PC-3 (cell line): ENCODE data around the gene FMNL2.

Experiments used
- EZH2 ChIP-seq: fragments of 300-600 bp; sonication (generic); IDR thresholded peaks from one replicate; pipeline ENCODE4 v1.6.1; 2017; ENCODE audit warnings: antibody characterized with exemption, mild to moderate bottlenecking, low read length; ENCODE audit not compliant: unreplicated experiment
- EZH2phosphoT487 ChIP-seq: fragments of 300-600 bp; sonication (generic); IDR thresholded peaks from 2 replicates; pipeline ENCODE4 v1.6.1; 2018; ENCODE audit warnings: mild to moderate bottlenecking, antibody characterized with exemption, low read length, borderline replicate concordance
- TF ChIP-seq, protein P1 (sequence below): fragments of 300-600 bp; sonication (generic); conservative IDR thresholded peaks from 2 replicates; pipeline ENCODE4 v1.5.1; 2017; ENCODE audit warnings: antibody characterized with exemption, low read depth, mild to moderate bottlenecking, low read length

DNA sequence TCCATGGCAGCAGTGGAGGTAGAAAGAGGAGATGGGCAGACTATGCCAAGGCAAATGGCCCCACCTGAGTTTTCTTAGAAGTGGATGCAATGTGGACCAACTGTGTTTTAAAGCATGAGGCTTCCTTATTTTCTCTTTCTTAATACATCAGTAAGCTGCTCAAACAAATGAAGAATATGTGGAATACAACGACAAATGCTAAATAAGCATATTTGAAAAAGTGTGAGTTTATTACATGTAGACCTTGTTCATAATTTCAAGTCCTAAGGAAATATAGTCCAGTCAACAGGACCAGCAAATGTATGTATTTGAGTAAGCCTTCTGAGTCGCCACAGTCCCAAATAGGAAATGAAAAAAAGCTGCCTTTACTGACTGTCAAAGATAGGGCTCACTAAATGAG is 204.4 kb downstream of the FMNL2 start:
- TF ChIP-seq, protein P1, sequence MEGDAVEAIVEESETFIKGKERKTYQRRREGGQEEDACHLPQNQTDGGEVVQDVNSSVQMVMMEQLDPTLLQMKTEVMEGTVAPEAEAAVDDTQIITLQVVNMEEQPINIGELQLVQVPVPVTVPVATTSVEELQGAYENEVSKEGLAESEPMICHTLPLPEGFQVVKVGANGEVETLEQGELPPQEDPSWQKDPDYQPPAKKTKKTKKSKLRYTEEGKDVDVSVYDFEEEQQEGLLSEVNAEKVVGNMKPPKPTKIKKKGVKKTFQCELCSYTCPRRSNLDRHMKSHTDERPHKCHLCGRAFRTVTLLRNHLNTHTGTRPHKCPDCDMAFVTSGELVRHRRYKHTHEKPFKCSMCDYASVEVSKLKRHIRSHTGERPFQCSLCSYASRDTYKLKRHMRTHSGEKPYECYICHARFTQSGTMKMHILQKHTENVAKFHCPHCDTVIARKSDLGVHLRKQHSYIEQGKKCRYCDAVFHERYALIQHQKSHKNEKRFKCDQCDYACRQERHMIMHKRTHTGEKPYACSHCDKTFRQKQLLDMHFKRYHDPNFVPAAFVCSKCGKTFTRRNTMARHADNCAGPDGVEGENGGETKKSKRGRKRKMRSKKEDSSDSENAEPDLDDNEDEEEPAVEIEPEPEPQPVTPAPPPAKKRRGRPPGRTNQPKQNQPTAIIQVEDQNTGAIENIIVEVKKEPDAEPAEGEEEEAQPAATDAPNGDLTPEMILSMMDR = no peak
- TF ChIP-seq EZH2phosphoT487 (no peak), EZH2 (no peak)
